K562 (cell line): Measurements from ENCODE around the gene ABLIM1.

Experiments
- CBX2 ChIP-seq: fragments of 200-600 bp; sonication (generic); IDR thresholded peaks from one replicate; pipeline ENCODE4 v1.6.1; 2012; ENCODE audit warnings: mild to moderate bottlenecking, low read length, inconsistent platforms; ENCODE audit not compliant: insufficient read depth, poor library complexity, severe bottlenecking
- CTCF ChIP-seq, 3 experiments: IDR thresholded peaks in 2 of 3; conservative IDR thresholded peaks in 1 of 3; 2 replicates each; pipeline ENCODE4 v1.5.1; 2011 to 2012; ENCODE audit warnings: low read length in 3 of 3, mild to moderate bottlenecking in 3 of 3, control low read depth in 2 of 3, improper control_type of control experiment in 1 of 3, inconsistent platforms in 1 of 3, low read depth in 1 of 3, mixed read lengths in 1 of 3, moderate library complexity in 1 of 3; ENCODE audit not compliant: insufficient read depth in 2 of 3
- HNRNPK ChIP-seq: fragments of 200-400 bp; formaldehyde crosslinking; IDR thresholded peaks from one replicate; pipeline ENCODE4 v1.6.1; 2018; ENCODE audit warnings: mild to moderate bottlenecking, low read depth, low read length; ENCODE audit not compliant: poor library complexity, severe bottlenecking
- SIX5 ChIP-seq, 2 experiments: IDR thresholded peaks; 2 replicates each; pipeline ENCODE4 v1.6.1; 2011; ENCODE audit warnings: low read length in 2 of 2, borderline replicate concordance in 1 of 2, low read depth in 1 of 2, mild to moderate bottlenecking in 1 of 2, moderate library complexity in 1 of 2; ENCODE audit not compliant: insufficient read depth in 1 of 2
- YBX1 ChIP-seq: fragments of 450-650 bp; IDR thresholded peaks from 2 replicates; pipeline ENCODE4 v1.7.1; 2016; ENCODE audit warnings: mild to moderate bottlenecking
- ZNF239 ChIP-seq: fragments of 250-450 bp; sonication (Bioruptor Pico); IDR thresholded peaks from 2 replicates; pipeline ENCODE4 v1.4.0; 2020; ENCODE audit warnings: mild to moderate bottlenecking
- ZNF3 ChIP-seq: fragments of 250-450 bp; sonication (Bioruptor Pico); IDR thresholded peaks from 2 replicates; pipeline ENCODE4 v1.5.0; 2021; ENCODE audit warnings: mild to moderate bottlenecking, moderate library complexity
- TF ChIP-seq, protein P1 (sequence below): fragments of 250-450 bp; sonication (Bioruptor Pico); IDR thresholded peaks from 2 replicates; pipeline ENCODE4 v1.4.0; 2020; ENCODE audit warnings: mild to moderate bottlenecking, moderate library complexity
- TF ChIP-seq, protein P2 (sequence below): fragments of 450-650 bp; IDR thresholded peaks from 2 replicates; pipeline ENCODE4 v1.6.1; 2016; ENCODE audit warnings: missing biosample characterization, missing genetic modification characterization

DNA sequence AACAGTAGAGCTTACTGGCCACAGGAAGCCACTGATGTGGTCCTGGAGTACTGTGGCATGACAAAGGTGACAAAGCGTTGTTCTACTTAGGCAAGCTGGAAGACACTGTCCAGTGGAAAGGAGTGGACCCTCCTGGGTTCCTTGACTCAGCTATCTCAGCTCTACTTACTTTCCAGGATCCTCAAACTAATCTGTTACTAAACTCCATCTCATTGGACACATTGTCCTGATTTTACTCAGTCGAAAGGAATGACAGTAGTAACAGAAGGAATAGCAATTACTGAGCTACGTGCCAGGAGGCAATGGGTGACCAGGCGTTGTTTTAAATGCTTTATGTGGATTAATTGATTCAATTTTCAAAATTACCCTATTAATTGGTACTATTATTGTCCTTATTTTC is 41.6 kb downstream of the ABLIM1 start:
- TF ChIP-seq CTCF (IDR thresholded peaks at IDR 0.05 in 2 of 3, conservative IDR thresholded peaks at IDR 0.05 in 1 of 3; ENCODE audit: insufficient read depth in 2 of 3, low read depth in 1 of 3, low read length in 3 of 3) (no peak), ZNF3 (no peak), YBX1 (no peak), HNRNPK (no peak), SIX5 (IDR thresholded peaks at IDR 0.05; ENCODE audit: borderline replicate concordance in 1 of 2, insufficient read depth in 1 of 2, low read depth in 1 of 2, low read length in 2 of 2) (no peak), CBX2 (no peak), ZNF239 (CRISPR knock-in tag) (no peak)
- TF ChIP-seq, protein P1, sequence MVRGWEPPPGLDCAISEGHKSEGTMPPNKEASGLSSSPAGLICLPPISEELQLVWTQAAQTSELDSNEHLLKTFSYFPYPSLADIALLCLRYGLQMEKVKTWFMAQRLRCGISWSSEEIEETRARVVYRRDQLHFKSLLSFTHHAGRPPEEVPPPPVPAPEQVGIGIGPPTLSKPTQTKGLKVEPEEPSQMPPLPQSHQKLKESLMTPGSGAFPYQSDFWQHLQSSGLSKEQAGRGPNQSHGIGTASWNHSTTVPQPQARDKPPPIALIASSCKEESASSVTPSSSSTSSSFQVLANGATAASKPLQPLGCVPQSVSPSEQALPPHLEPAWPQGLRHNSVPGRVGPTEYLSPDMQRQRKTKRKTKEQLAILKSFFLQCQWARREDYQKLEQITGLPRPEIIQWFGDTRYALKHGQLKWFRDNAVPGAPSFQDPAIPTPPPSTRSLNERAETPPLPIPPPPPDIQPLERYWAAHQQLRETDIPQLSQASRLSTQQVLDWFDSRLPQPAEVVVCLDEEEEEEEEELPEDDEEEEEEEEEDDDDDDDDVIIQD (CRISPR knock-in tag) = no peak
- TF ChIP-seq, protein P2, sequence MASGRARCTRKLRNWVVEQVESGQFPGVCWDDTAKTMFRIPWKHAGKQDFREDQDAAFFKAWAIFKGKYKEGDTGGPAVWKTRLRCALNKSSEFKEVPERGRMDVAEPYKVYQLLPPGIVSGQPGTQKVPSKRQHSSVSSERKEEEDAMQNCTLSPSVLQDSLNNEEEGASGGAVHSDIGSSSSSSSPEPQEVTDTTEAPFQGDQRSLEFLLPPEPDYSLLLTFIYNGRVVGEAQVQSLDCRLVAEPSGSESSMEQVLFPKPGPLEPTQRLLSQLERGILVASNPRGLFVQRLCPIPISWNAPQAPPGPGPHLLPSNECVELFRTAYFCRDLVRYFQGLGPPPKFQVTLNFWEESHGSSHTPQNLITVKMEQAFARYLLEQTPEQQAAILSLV (tag) = no peak
